GM18499 (cell line): Measurements from ENCODE around the gene TRIM49B.
"Not testable (repeated sequence)": the region's sequence is repeated elsewhere in the genome, so short reads cannot be mapped to it uniquely, and the experiment has no call there.

Experiments used
- ATAC-seq: cut with Tn5 transposase; IDR thresholded peaks from one replicate; pipeline ENCODE4 v1.9.1; 2021; ENCODE audit warnings: moderate number of reproducible peaks; ENCODE audit not compliant: insufficient read depth, unreplicated experiment

TRIM49B gene, protein sequence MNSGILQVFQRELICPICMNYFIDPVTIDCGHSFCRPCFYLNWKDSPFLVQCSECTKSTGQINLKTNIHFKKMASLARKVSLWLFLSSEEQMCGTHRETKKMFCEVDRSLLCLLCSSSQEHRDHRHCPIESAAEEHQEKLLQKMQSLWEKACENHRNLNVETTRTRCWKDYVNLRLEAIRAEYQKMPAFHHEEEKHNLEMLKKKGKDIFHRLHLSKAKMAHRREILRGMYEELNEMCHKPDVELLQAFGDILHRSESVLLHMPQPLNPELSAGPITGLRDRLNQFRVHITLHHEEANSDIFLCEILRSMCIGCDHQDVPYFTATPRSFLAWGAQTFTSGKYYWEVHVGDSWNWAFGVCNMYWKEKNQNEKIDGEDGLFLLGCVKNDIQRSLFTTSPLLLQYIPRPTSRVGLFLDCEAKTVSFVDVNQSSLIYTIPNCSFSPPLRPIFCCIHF

DNA sequence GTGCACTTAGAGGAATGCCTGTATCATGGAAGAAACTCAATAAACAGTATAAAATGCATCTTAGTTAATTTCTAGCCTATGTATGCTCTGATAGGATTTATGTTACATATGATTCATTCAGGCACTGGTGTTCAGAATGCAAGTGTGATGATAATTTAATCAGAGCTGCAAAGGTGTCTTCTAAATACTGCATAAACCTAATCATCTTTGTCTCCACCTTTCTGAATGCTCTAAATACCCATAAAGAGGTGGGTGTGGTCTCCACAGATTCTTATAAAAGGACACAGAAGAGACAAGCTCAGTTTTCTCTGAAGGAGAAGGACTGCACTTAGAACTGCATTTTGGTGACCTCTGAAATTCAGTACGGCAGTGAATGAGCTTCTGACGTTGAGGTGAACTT is at the start of gene TRIM49B:
Gene TRIM49B, plus strand, starts transcription at position 301 of the 400 bp plus-strand sequence. CDS start 2,777 bp downstream, outside the sequence.
- not testable (repeated sequence) for ATAC-seq

DNA sequence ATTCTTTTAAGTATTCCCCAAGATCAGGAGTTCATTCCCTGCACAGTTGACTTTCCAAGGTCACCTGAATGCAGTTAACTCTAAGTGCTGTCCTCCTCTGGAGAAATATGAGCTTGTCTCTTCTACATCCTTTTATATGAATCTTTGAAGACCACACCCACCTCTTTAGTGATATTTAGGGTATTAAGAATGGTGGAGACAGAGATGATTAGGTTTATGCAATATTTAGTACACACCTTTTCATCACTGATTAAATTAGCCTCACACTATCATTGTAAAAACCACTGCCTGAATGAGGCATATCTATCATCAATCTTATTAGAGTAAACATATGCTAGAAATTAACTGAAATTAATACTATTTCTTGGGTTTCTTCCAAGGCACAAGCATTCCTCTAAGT is 44.8 kb upstream of the TRIM49B start, which contains the start of gene TRIM51G:
Gene TRIM51G, minus strand, starts transcription at position 101 of the 400 bp plus-strand sequence. CDS start 2,190 bp downstream, outside the sequence.
- ATAC-seq, result not testable (repeated sequence)

DNA sequence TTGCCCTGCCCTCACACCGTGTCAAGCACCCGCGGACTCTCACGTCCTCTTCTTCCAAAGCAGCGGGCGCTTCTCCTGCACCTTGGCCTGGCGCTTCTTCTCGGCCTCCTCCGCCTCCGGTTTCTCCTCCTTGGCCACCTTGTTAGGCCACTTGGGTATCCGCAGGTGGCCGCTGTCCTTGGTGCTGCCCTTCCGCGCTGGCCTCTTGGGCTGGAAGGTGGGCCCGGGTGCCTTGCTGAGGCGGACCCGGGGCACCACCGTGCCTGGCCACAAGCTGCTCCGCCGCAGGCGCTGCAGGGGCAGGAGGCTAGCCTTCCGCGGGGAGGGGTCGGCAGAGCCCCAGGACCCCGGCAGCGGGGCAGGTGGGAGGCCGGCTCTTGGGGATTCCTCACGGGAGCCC is 19.6 kb downstream of the TRIM49B start:
- ATAC-seq, result not testable (repeated sequence)

DNA sequence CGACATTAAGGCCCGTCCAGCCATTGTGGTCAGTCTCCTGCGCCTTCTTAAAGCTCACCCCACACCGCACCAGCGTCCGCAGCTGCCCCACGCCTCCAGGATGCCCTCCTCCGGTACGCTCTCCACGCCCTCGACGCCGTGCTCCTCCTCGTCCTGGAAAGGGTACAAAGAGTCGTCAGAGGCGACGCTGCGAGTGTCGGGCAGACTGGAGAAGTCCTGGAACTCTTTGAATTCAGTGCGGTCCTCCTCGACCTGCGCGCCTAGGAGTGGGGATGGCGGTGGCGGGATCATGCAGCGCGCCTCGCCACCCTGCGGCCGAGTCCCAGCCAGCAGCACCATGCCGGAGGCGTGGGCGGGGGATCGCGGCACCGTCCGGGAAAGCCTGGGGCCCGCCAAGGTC is 21.2 kb downstream of the TRIM49B start:
- not testable (repeated sequence) for ATAC-seq

DNA sequence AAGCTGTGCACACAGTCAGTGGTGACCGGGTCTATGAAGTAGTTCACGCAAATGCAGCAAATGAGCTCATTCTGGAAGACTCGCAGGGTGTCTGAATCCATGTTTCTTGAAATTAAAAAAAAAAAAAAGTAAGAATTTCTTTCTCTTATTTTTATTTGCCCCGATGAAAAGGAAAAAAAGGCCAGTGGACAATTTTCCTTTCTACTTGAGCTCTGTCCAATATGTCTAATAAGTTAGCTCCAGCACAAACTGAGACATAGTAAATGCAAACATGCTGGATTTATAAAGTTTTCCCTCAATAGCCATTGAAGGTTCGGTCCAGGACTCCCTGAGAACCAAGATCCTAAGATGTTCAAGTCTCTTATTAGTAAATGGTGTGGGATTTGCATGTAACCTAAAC is 30.4 kb downstream of the TRIM49B start, which contains the start of gene TRIM64C:
Gene TRIM64C, minus strand, starts transcription at position 101 of the 400 bp plus-strand sequence. Its CDS starts 0 bp downstream, at position 101.
- not testable (repeated sequence) for ATAC-seq

DNA sequence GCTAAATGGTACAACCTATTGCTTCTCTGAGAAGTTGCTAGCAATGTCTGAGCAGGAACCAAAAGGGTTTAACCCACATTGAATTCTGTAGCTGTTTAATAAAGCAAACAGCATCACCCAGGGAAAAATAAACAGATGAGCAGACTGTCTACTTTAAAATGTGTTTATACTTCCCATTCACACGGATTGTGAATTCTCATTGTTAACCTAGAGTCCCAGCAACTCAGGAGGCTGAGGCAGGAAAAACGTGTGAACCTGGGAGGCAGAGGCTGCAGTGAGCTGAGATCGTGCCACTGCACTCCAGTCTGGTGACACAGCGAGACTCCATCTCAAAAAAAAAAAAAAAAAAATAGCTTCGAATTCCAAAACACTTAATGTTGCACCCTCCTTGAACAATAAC is 41.3 kb downstream of the TRIM49B start:
- ATAC-seq, result not testable (repeated sequence)
